ENCODE results near the gene TMTC4. TPM values are rescaled to one million over a fixed set of nuclear protein-coding genes. Genes with fewer than 3 reads are reported as not detected.

The TMTC4 gene
- total RNA-seq, 1 experiment from 2014 or later, result 45.4 TPM

- no peak for TF ChIP-seq CTCF (IDR thresholded peaks at IDR 0.05; ENCODE audit: insufficient read depth in 1 of 2, low read depth in 1 of 2, low read length in 1 of 2, severe bottlenecking in 1 of 2, unreplicated experiment in 1 of 2)
- no peaks in the 10 kb centered on the region for H3K27me3 ChIP-seq (replicated peaks; ENCODE audit: control insufficient read depth, insufficient read depth, low read length)
- Mint-ChIP-seq H3K36me3 (ENCODE audit: insufficient read depth, unreplicated experiment) (no peaks in the 10 kb centered on the region), H3K4me1 (ENCODE audit: low read depth, unreplicated experiment) (no peaks in the 10 kb centered on the region), H3K27me3 (ENCODE audit: insufficient read depth, unreplicated experiment) (no peaks in the 10 kb centered on the region), H3K4me3 (ENCODE audit: unreplicated experiment) (no peak overlapping the region), H3K9me3 (ENCODE audit: unreplicated experiment) (no peaks in the 10 kb centered on the region), H3K27ac (ENCODE audit: unreplicated experiment) (no peak overlapping the region)
- intact Hi-C loops (cut with micrococcal nuclease; ENCODE audit: unreplicated experiment), result no loop called here
- H3K36me3 ChIP-seq (ENCODE audit: control insufficient read depth, insufficient read depth, low read length), result no peaks in the 10 kb centered on the region
- no peak overlapping the region for H3K4me3 ChIP-seq (ENCODE audit: low read depth, low read length)
- H3K4me1 ChIP-seq, result no peaks in the 10 kb centered on the region
- BruUV-seq (replicated peaks), result no TSS peak
- ChIA-PET CTCF (no interaction called here), POLR2A (no interaction called here)
- H3K9me3 ChIP-seq, result no peaks in the 10 kb centered on the region
- DNase-seq, result no peak
Measured at GRCh38 chr13:100602493-100603111, 72.0 kb downstream of the TMTC4 start.

GRCh38 chr13:100601716-100602115 lies 72.9 kb downstream of the TMTC4 start:
- no peak for TF ChIP-seq CTCF (IDR thresholded peaks at IDR 0.05; ENCODE audit: insufficient read depth in 1 of 2, low read depth in 1 of 2, low read length in 1 of 2, severe bottlenecking in 1 of 2, unreplicated experiment in 1 of 2)
- H3K36me3 ChIP-seq (ENCODE audit: control insufficient read depth, insufficient read depth, low read length), result no peaks in the 10 kb centered on the region
- Mint-ChIP-seq H3K36me3 (ENCODE audit: insufficient read depth, unreplicated experiment) (no peaks in the 10 kb centered on the region), H3K27me3 (ENCODE audit: insufficient read depth, unreplicated experiment) (no peaks in the 10 kb centered on the region), H3K27ac (ENCODE audit: unreplicated experiment) (no peak overlapping the region), H3K4me1 (ENCODE audit: low read depth, unreplicated experiment) (no peaks in the 10 kb centered on the region), H3K9me3 (ENCODE audit: unreplicated experiment) (peaks cover 4% of the 10 kb centered on the region), H3K4me3 (ENCODE audit: unreplicated experiment) (no peak overlapping the region)
- H3K9me3 ChIP-seq, result no peaks in the 10 kb centered on the region
- no peaks in the 10 kb centered on the region for H3K4me1 ChIP-seq
- ChIA-PET POLR2A (no interaction called here), CTCF (no interaction called here)
- no peak for DNase-seq
- H3K27me3 ChIP-seq (replicated peaks; ENCODE audit: control insufficient read depth, insufficient read depth, low read length), result no peaks in the 10 kb centered on the region
- no TSS peak for BruUV-seq (replicated peaks)
- intact Hi-C loops (cut with micrococcal nuclease; ENCODE audit: unreplicated experiment), result no loop called here
- H3K4me3 ChIP-seq (ENCODE audit: low read depth, low read length), result no peak overlapping the region

GRCh38 chr13:100600915-100601314 lies 73.7 kb downstream of the TMTC4 start:
- Histone ChIP-seq H3K36me3 (ENCODE audit: control insufficient read depth, insufficient read depth, low read length) (no peaks in the 10 kb centered on the region), H3K27me3 (replicated peaks; ENCODE audit: control insufficient read depth, insufficient read depth, low read length) (no peaks in the 10 kb centered on the region), H3K9me3 (no peaks in the 10 kb centered on the region), H3K4me1 (no peaks in the 10 kb centered on the region), H3K4me3 (ENCODE audit: low read depth, low read length) (no peak overlapping the region)
- Mint-ChIP-seq H3K9me3 (ENCODE audit: unreplicated experiment) (peaks cover 6% of the 10 kb centered on the region), H3K4me1 (ENCODE audit: low read depth, unreplicated experiment) (no peaks in the 10 kb centered on the region), H3K27me3 (ENCODE audit: insufficient read depth, unreplicated experiment) (no peaks in the 10 kb centered on the region), H3K36me3 (ENCODE audit: insufficient read depth, unreplicated experiment) (no peaks in the 10 kb centered on the region), H3K27ac (ENCODE audit: unreplicated experiment) (no peak overlapping the region), H3K4me3 (ENCODE audit: unreplicated experiment) (no peak overlapping the region)
- CTCF ChIA-PET, result no interaction called here
- no peak for DNase-seq
- intact Hi-C loops (cut with micrococcal nuclease; ENCODE audit: unreplicated experiment), result no loop called here
- POLR2A ChIA-PET, result no interaction called here
- no peak for TF ChIP-seq CTCF (IDR thresholded peaks at IDR 0.05; ENCODE audit: insufficient read depth in 1 of 2, low read depth in 1 of 2, low read length in 1 of 2, severe bottlenecking in 1 of 2, unreplicated experiment in 1 of 2)
- no TSS peak for BruUV-seq (replicated peaks)

Data from Caco-2 (cell line).